GM12892 (cell line): ENCODE measurements around the gene SPECC1L.
"Not testable (repeated sequence)": the region's sequence is repeated elsewhere in the genome, so short reads cannot be mapped to it uniquely, and the experiment has no call there.

ENCODE experiments used
- POLR2A ChIP-seq: IDR thresholded peaks from 2 replicates; pipeline ENCODE4 v1.6.1; 2011; ENCODE audit warnings: low read depth, low read length, control low read depth
- POLR2AphosphoS5 ChIP-seq: IDR thresholded peaks from 2 replicates; pipeline ENCODE4 v1.6.1; 2011; ENCODE audit warnings: low read depth, low read length, control low read depth
- TAF1 ChIP-seq: IDR thresholded peaks from 2 replicates; pipeline ENCODE4 v1.6.1; 2011; ENCODE audit warnings: low read depth, mild to moderate bottlenecking, control low read depth, low read length, borderline replicate concordance

- TF ChIP-seq POLR2A, POLR2AphosphoS5, TAF1: not testable (repeated sequence)
These were observed 22.0 kb upstream of the SPECC1L start for GRCh38 chr22:24248611-24249010.
